GM12864 (cell line): Measurements from ENCODE around the gene ATP1A4.

ENCODE experiments used
- DNase-seq: peaks from one replicate; pipeline ENCODE4 v3.0.0-alpha.2; 2011; ENCODE audit warnings: low read depth
- H3K4me3 ChIP-seq: 2 replicates; pipeline ENCODE4 v1.5.1; 2011; ENCODE audit warnings: mild to moderate bottlenecking, low read depth, low read length, control low read depth
- TF ChIP-seq, protein P1 (sequence below): IDR thresholded peaks from 2 replicates; pipeline ENCODE4 v1.5.1; 2011; ENCODE audit warnings: low read depth, mild to moderate bottlenecking, moderate library complexity, low read length, control low read depth, inconsistent platforms; ENCODE audit errors: missing control alignments

ATP1A4 gene

DNA sequence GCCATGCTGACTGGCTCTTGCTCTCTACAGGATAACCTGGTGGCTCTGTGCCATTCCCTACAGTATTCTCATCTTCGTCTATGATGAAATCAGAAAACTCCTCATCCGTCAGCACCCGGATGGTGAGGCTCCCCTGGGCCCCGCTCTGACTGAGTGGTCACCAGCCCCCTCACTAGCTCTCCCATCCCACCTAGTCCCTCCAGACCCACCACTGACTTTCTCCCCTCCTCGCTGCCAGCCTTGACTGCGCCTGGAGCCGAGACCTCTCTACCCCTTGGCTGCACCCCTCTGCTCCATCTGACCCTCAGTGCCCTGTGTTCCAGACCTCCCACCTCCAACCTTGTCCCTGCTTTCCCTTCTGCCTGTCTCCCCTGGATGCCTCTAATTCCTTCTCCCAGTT is 34.8 kb downstream of the ATP1A4 start:
- H3K4me3 ChIP-seq = no peak overlapping the region
- TF ChIP-seq, protein P1, sequence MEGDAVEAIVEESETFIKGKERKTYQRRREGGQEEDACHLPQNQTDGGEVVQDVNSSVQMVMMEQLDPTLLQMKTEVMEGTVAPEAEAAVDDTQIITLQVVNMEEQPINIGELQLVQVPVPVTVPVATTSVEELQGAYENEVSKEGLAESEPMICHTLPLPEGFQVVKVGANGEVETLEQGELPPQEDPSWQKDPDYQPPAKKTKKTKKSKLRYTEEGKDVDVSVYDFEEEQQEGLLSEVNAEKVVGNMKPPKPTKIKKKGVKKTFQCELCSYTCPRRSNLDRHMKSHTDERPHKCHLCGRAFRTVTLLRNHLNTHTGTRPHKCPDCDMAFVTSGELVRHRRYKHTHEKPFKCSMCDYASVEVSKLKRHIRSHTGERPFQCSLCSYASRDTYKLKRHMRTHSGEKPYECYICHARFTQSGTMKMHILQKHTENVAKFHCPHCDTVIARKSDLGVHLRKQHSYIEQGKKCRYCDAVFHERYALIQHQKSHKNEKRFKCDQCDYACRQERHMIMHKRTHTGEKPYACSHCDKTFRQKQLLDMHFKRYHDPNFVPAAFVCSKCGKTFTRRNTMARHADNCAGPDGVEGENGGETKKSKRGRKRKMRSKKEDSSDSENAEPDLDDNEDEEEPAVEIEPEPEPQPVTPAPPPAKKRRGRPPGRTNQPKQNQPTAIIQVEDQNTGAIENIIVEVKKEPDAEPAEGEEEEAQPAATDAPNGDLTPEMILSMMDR = no peak
- DNase-seq = no peak

DNA sequence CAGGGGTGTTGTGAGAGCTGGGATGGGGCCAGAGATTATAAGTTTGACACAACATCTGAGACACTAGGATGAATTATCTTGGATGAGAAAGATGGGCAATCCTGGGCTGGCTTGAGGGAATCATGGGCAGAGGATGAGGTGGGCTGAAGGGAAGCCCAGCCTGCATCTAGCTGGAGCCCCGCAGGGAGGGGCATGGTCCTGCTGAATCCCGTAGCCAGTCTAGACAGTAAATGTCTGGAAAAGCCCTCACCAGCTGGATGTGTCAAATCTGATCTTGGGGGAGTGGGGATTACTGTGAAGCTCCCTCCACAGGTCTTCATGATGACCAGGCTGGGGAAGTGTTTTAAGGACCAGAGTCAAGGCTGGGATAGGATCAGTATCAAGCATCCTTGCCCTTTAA is 35.3 kb downstream of the ATP1A4 start:
- no peak for DNase-seq
- TF ChIP-seq, protein P1 = no peak
- no peak overlapping the region for H3K4me3 ChIP-seq

DNA sequence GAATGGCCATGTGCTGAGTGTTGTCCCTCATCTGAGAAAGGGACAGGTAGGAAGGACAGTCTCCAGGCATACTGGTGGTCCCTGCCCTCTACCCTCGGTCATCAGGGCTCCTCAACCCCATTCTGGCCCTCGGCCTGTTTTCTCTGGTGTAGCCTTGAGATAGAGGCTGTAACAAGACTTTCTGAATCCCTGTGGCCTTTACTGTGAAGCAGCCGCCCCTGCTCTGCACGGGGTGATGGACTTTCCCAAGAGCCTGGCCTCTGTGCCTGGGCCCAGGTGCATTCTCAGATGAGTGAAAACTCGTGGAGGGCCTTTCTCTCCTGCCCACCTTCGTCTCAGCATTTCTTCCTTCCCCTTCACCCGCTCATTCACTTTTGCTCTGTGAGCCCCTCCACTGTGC is 36.0 kb downstream of the ATP1A4 start:
- no peak for DNase-seq
- no peak overlapping the region for H3K4me3 ChIP-seq
- TF ChIP-seq, protein P1 = no peak

DNA sequence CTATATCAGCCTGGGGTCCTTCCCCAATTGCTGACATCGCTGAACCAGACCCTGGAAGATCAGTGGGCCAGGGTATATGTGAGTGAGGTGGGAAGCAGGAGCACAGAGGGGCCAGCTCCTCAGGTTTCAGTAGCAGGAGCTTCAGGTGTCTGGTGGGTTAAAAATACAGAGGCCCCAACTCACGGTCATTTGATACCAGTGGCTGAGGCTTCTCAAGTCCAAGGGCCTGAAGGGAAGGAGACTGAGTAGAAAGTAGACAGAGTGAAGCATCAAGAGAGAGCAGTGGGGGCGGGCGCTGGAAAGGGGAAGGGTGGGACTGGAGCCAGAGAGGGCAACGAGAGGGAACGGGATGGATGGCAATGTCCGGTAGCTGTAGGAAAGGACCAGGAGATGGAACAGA is 36.9 kb downstream of the ATP1A4 start:
- H3K4me3 ChIP-seq = no peak overlapping the region
- no peak for DNase-seq
- TF ChIP-seq, protein P1 = no peak

DNA sequence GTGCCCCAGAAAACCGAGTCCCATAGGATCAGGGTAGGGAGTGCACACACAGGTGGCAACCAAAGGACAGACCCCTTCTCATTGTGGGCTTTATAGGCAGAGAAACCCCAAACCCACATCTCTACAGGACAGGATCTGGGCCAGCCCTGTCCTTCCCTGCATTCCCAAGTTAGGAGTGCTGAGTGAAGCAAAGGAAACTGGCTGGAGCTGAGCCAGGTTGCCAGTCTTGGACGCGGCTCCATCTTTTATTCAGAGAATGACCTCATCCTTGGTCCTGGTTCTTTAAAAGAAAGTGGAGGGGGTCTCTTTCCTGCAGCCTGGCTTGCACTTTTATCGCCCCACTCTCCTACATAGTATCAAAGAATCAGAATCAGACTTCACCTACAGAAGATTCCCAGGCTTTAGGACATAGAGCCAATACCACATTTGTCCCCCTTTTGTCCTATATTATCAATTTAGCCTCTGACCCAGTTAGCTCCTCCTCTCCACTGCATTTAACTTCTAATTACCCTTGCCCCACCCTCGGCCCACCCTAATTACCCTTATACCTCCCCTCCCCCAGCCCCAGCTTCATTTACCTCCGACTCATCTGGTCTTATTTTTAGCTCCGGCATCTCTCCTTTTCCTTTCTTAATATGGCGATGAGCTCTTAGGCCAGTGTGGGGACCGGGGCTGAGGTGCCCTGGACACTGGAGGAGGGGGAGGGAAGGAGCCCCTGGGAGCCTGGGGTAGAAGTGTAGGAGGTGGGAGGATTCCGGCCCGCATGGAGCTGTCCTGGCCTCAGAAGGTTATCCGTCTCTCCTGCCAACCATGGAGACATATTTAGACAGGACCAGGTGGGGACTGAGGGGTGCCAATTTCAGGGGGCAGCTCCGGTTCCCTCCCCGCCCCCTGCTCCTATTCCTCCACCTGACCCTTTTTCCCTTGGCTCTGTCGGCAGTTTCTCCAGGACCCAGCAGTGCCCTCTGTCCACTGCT is 38.5 kb downstream of the ATP1A4 start, which contains the start of gene CASQ1:
Gene CASQ1 (plus strand): TSS at position 927 of the 977 bp plus-strand sequence. CDS start 177 bp downstream, outside the sequence.
- no peak for DNase-seq
- H3K4me3 ChIP-seq = no peak within 1 kb of the TSS
- TF ChIP-seq, protein P1 = no peak

DNA sequence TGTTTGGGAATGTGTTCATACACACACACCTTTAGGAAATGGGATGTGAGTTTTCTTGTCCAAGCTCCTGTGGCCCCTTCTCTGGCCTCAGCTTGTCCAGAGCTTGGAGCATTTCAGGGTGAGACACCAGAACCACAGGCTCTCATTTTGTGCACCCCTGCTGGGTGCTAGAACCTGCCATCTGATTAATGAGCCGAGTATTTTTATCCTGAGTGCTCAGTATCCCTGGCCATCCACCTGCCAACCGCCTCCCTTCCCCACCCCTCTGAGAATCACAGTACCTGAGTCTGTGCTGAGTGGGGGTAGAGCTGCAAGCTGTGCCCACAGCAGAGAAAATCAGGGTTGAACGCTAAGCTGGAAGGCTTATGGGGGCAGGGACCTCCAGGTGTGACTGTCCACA is 40.4 kb downstream of the ATP1A4 start:
- TF ChIP-seq, protein P1 = no peak
- DNase-seq = no peak
- no peak overlapping the region for H3K4me3 ChIP-seq
